Measurements from ENCODE around the gene NRROS.
"Not testable (repeated sequence)": the region's sequence is repeated elsewhere in the genome, so short reads cannot be mapped to it uniquely, and the experiment has no call there.

NRROS gene

GRCh38 chr3:196634829-196635228, 4.7 kb upstream of the NRROS start:
- TF ChIP-seq ZFX (IDR thresholded peaks at IDR 0.05) (no peak), CTCF (conservative IDR thresholded peaks at IDR 0.05) (no peak)
- H3K27ac ChIP-seq, result no peak overlapping the region

GRCh38 chr3:196636369-196637349, 2.8 kb upstream of the NRROS start:
- TF ChIP-seq CTCF (conservative IDR thresholded peaks at IDR 0.05) (no peak), ZFX (IDR thresholded peaks at IDR 0.05) (no peak)
- no peak overlapping the region for H3K27ac ChIP-seq

GRCh38 chr3:196637941-196638340, 1.6 kb upstream of the NRROS start:
- H3K27ac ChIP-seq, result not testable (repeated sequence)

GRCh38 chr3:196638861-196639482, 522 bp upstream of the NRROS start:
- H3K27ac ChIP-seq, result no peak overlapping the region
- no peak for TF ChIP-seq CTCF (conservative IDR thresholded peaks at IDR 0.05)
- TF ChIP-seq ZFX (IDR thresholded peaks at IDR 0.05), result no peak

- TF ChIP-seq ZFX (IDR thresholded peaks at IDR 0.05), result no peak
- TF ChIP-seq CTCF (conservative IDR thresholded peaks at IDR 0.05), result no peak
- H3K27ac ChIP-seq, result no peak overlapping the region
Measured at GRCh38 chr3:196640297-196641018, 964 bp downstream of the NRROS start.

GRCh38 chr3:196641333-196642054, 2.0 kb downstream of the NRROS start:
- no peak for TF ChIP-seq CTCF (conservative IDR thresholded peaks at IDR 0.05)
- no peak for TF ChIP-seq ZFX (IDR thresholded peaks at IDR 0.05)
- no peak overlapping the region for H3K27ac ChIP-seq

GRCh38 chr3:196642434-196642833, 2.9 kb downstream of the NRROS start:
- TF ChIP-seq ZFX (IDR thresholded peaks at IDR 0.05) (no peak), CTCF (conservative IDR thresholded peaks at IDR 0.05) (no peak)
- no peak overlapping the region for H3K27ac ChIP-seq

Data from C4-2B (cell line).